ENCODE data around the gene ASAP2.

GRCh38 chr2:9420495-9420894 is 213.9 kb downstream of the ASAP2 start:
- TF ChIP-seq CTCF (conservative IDR thresholded peaks at IDR 0.05) = no peak
- no peak for TF ChIP-seq EZH2 (IDR thresholded peaks at IDR 0.05; ENCODE audit: low read depth)

Measured in PC-9 (cell line).